AG04450 (cell line): ENCODE results near the gene C11orf24. TPM values are rescaled to one million over a fixed set of nuclear protein-coding genes. Genes with fewer than 3 reads are reported as not detected.

Experiments
- CTCF ChIA-PET: fragments of 300-600, 350-600 bp; formaldehyde crosslinking; extraction: SDS; loops from one replicate; lab custom pipeline; 2022; ENCODE audit warnings: antibody characterized with exemption, inconsistent platforms; lab: Charles Lee
- POLR2A ChIA-PET: fragments of 350-600 bp; formaldehyde crosslinking; extraction: SDS; loops from one replicate; lab custom pipeline; 2021; ENCODE audit warnings: antibody characterized with exemption, inconsistent platforms; lab: Yijun Ruan, JAX
- DNase-seq: peaks from one replicate; pipeline ENCODE4 v3.0.0-alpha.2; 2011; ENCODE audit warnings: low read depth, low spot score
- H3K27ac ChIP-seq: one replicate; pipeline ENCODE4 v1.5.1; 2012; ENCODE audit warnings: low read depth, low read length, control low read depth
- H3K27me3 ChIP-seq: one replicate; pipeline ENCODE4 v1.6.0; 2012; ENCODE audit warnings: low read length; ENCODE audit not compliant: control insufficient read depth, insufficient read depth
- H3K4me3 ChIP-seq: 2 replicates; pipeline ENCODE4 v1.5.1; 2011; ENCODE audit warnings: mild to moderate bottlenecking, low read depth, low read length, control low read depth
- H3K9me3 ChIP-seq: 2 replicates; pipeline ENCODE4 v1.5.1; 2012; ENCODE audit warnings: low read length; ENCODE audit not compliant: control insufficient read depth, insufficient read depth
- CTCF ChIP-seq: IDR thresholded peaks from 2 replicates; pipeline ENCODE4 v1.5.1; 2011; ENCODE audit warnings: low read depth, low read length, control low read depth, inconsistent platforms
- polyA plus RNA-seq: library from polyadenylated mRNA; depleted of rRNA; stranded (reverse); fragments of >200 nt; gene quantifications from 2 replicates; pipeline ENCODE4 v1.2.3, GENCODE V29; 2011

Gene C11orf24
- polyA plus RNA-seq, 1 experiment = 39.1 TPM

GRCh38 chr11:68258363-68258765 is 13.4 kb downstream of the C11orf24 start:
- H3K4me3 ChIP-seq = no peak overlapping the region
- POLR2A ChIA-PET = no interaction called here
- CTCF ChIA-PET = interaction anchor here (0.8 to 3.1 kb wide), 11 partner anchors 12 to 189 kb away, joined by 3 to 62 read pairs (median 4); no protein-coding TSS in a partner anchor
- no peaks in the 10 kb centered on the region for H3K27me3 ChIP-seq
- TF ChIP-seq CTCF = no peak
- H3K27ac ChIP-seq = no peak overlapping the region
- no peaks in the 10 kb centered on the region for H3K9me3 ChIP-seq
- DNase-seq = no peak

- Histone ChIP-seq H3K4me3 (peak overlapping the region; percentile 10; the same call in 1 of the 2 replicates), H3K9me3 (no peaks in the 10 kb centered on the region), H3K27ac (no peak overlapping the region), H3K27me3 (no peaks in the 10 kb centered on the region)
- ChIA-PET POLR2A (interaction anchor here (0.6 kb wide), 1 partner anchor 30 kb away, joined by 3 read pairs; no protein-coding TSS in a partner anchor), CTCF (interaction anchor here (0.6 to 3.1 kb wide), 35 partner anchors 8 to 195 kb away, joined by 3 to 62 read pairs (median 4); partner anchors contain the start of gene C11orf24)
- peak; percentile 66 for DNase-seq
- peak; percentile 87 for TF ChIP-seq CTCF
Observed at GRCh38 chr11:68257477-68258362, 14.1 kb downstream of the C11orf24 start.

GRCh38 chr11:68256331-68256741 is 15.4 kb downstream of the C11orf24 start:
- ChIA-PET CTCF (interaction anchor here (1.3 to 3.1 kb wide), 6 partner anchors 11 to 184 kb away, joined by 4 to 62 read pairs (median 9); partner anchors contain the start of gene C11orf24), POLR2A (interaction anchor here (0.9 kb wide), 1 partner anchor 16 kb away, joined by 4 read pairs; the partner anchor contains the start of gene C11orf24)
- Histone ChIP-seq H3K4me3 (no peak overlapping the region), H3K9me3 (no peaks in the 10 kb centered on the region), H3K27me3 (no peaks in the 10 kb centered on the region), H3K27ac (peak overlapping the region; percentile 86)
- no peak for DNase-seq
- TF ChIP-seq CTCF = no peak

- H3K27me3 ChIP-seq = no peaks in the 10 kb centered on the region
- no peak overlapping the region for H3K4me3 ChIP-seq
- no peak for DNase-seq
- ChIA-PET POLR2A (no interaction called here), CTCF (interaction anchor here (3.1 kb wide), 1 partner anchor 41 kb away, joined by 62 read pairs; no protein-coding TSS in a partner anchor)
- H3K9me3 ChIP-seq = no peaks in the 10 kb centered on the region
- no peak for TF ChIP-seq CTCF
- H3K27ac ChIP-seq = no peak overlapping the region
Observed at GRCh38 chr11:68255526-68255925, 16.2 kb downstream of the C11orf24 start.

GRCh38 chr11:68254421-68254820 is 17.4 kb downstream of the C11orf24 start:
- ChIA-PET CTCF (no interaction called here), POLR2A (no interaction called here)
- Histone ChIP-seq H3K27me3 (peaks cover 2% of the 10 kb centered on the region), H3K4me3 (no peak overlapping the region), H3K27ac (no peak overlapping the region), H3K9me3 (no peaks in the 10 kb centered on the region)
- no peak for TF ChIP-seq CTCF
- DNase-seq = no peak
